GM21447 (cell line): ENCODE data around the gene GRM4.

ENCODE experiments used
- ATAC-seq: cut with Tn5 transposase; IDR thresholded peaks from one replicate; pipeline ENCODE4 v1.9.1; 2021; ENCODE audit not compliant: unreplicated experiment

GRM4 gene

DNA sequence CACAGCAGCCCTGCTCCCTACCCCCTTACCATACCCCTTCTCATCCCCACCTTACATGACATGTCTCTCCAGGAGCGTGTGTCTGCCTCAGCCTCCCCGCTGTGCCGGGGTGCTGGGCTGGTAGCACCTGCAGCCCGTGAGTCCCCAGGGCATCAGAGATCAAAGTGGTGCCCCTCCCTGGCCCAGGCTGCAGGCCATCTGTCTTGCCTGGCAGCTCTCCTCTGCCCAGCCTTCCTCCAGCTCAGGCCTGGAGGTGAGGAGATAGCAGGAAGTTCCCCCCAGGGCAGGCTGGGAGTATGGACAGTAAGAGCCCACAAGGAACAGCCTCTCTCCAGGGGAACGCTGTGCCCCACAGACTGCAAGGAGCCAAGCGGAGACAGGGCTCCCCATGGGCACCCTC, 35.3 kb downstream of the GRM4 start:
- ATAC-seq = no peak

DNA sequence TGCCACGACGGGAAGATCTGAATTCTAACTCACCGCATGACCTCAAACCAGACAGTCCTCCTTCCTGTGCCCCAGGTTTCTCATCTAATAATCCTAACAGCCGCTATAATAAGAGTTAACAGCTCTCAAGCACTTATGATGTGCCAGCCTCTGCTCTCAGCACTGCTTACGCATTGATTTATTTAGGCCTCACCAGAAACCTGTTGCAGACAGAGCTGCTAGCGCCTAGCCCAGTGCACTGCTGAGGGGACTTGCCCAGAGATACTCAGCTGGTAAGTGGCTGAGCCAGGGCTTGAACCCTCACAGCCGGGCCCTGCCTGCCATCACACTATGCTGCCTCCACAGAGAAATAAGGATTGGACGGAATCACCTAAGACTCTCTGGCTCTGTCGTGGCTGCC, 37.7 kb downstream of the GRM4 start:
- ATAC-seq = no peak

DNA sequence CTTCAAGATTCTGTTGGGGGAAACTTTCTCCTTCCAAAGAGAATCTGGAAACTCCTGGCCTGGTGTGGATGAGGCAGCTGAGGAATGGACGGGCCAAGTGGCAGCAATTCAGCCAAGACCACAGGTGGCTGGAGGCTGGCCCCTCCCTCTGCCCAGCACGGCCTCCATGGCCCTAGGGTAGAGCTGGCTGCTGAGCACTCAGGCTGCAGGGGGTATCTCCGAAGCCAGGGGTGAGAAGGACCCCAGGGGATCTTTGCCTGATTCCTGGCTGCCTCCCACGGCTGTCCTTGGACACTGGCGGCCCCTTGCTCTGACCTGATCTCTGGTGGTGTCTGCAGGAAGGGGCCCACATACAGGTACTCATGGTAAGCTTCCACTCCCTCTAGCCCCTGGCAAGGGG, 39.0 kb downstream of the GRM4 start:
- no peak for ATAC-seq

DNA sequence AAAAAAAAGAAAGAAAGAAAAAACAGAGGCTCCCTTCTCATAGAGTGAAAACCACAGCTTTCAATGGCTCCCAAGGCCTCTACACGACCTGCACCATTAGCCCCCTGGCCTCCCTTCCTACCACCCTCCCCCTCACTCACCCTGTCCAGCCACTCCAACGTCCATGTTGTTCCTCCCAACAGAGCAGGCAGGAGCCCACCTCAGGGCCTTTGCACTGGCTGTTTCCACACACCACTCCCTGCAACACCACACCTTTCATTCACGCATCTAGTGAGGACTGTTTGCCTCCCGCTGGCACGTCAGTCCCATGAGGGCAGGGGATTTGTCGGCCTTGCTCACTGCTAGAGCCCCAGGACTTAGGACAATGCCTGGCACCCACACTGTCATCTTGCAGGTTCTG, 39.5 kb downstream of the GRM4 start:
- no peak for ATAC-seq

DNA sequence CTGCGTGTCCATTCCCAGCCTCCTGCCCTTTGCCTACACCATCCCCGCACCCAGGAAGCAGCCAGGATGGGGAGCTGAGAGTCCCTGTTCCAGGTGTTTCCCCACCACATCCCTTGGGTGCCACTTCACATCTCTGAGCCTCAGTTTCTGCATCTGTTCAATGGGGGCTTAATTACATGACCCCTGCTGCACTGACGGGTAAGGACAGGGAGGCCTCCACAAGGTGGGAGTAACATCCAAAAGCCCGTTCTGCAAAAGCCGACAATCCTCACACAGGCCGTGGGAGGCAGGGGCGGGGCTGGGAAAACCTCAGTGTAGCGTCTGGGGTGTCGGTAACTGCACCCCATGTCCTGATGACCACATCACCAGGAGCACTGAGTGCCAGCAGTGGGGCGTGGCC, 41.3 kb downstream of the GRM4 start:
- ATAC-seq = no peak

DNA sequence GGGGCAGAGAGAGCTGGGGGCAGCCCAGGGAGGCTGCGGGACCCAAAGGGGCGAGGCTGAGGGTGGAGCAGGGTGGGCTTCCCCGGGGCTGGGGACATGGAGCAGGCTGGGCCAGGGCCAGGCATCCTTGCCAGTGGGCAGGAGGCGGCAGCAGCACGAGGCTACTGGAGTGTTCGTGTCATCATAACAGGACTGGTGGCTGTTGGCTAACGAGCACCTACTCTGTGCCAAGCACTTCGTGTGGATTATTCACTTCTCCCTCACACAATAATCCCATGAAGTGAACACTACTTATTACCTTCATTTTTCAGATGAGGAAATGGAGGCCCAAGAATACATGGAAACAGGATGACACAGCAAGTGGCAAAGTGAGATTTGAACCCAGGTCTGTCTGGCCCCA, 41.7 kb downstream of the GRM4 start:
- ATAC-seq = no peak

DNA sequence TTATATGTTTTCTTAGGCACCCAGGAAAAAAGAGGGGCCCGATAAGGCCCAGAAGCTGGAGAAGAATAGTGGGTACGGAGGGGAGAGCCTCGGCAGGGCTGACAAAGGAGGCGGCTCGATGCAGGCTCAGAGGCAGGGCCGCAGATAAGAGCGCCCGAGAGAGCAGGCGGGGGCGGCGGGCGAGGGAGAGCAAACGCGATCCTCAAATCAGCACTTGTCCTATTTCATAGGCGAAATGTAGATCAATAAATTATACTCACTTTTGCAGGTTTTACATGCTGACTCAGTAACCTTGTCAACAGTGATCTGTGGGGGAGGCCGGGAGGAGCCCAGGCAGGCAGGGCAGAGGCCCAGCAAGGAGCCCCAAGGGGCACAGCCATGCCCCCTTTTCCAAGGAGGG, 42.6 kb downstream of the GRM4 start:
- no peak for ATAC-seq

DNA sequence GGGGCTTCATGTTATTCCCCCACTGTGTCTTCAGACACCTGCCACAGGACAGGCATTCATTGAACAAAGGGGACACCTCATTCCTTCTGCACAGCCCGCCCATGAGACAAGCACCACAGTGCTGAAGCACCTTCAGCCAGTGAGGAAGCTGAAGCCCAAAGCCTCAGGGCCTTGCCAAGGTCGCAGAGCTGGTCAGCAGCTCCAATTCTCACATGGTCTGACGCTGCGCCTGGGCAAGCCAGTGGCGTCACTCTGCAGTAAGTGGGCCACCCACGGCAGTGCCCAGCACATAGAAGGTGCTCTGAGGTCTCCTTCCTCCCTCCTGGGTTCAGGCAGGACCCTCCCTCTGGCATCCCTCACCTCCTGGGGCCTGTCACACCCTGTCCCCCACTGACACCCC, 43.2 kb downstream of the GRM4 start:
- ATAC-seq = no peak

DNA sequence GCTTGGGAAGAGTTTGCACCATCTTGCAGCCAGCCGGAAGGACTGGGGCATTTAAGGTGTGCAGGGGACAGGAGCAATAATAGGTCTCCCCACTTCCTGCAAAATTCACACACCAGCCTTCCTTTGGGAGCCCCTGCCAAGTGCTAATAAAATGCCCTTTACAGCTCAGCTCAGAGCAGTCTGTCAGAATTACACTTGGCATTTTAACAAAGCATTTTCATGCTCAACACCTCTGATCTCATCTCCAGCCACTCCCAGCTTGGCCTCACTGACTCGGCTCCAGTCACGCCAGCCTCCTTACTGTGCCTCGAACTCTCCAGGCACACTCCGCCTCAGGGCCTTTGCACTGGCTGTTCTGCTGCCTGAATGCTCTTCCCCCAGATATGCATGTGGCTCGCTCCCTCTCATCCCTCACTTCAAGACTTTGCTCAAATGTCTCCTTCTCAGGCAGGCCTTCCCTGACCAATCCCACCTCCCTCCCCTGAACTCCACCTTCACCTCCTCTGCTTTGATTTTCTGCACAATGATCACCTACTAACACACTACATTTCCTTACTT, 43.7 kb downstream of the GRM4 start:
- no peak for ATAC-seq

DNA sequence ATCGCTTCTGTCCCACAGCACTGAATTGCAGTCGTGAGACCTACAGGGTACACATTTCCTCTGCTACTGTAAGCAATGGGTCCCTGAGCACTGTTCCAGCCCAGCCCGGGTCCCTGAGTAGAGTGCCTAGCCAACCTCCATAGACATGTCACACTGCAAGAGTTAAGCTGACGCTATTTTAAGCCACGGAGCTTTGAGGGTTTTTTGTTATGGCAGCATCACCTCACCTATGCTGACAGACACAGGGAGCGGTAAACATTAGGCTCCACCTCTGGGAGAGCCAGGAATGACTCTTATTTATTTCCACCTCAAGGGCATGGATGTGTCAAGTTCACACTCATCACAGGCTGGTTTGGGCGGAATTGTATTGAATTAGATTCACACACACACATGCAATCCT, 45.1 kb downstream of the GRM4 start:
- ATAC-seq = no peak

DNA sequence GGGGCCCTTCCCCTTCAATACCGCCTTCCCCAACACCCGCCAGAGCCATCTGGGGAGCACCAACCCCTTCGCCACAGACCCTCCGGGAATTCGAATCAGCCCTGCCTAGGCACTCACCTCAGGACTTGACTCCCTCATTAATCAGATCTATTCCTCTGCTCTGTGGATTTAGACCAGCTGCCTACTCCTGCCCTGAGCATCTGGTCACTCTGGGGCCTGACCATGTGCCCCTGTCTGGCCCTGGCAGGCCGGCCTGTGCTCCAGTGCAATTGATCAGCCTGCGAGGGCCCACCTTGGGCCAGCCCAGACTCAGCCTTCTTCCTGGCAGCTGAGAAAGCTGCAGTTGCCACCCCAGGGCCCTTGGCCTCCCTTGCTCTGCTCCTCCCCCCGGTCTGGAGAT, 46.0 kb downstream of the GRM4 start:
- no peak for ATAC-seq

DNA sequence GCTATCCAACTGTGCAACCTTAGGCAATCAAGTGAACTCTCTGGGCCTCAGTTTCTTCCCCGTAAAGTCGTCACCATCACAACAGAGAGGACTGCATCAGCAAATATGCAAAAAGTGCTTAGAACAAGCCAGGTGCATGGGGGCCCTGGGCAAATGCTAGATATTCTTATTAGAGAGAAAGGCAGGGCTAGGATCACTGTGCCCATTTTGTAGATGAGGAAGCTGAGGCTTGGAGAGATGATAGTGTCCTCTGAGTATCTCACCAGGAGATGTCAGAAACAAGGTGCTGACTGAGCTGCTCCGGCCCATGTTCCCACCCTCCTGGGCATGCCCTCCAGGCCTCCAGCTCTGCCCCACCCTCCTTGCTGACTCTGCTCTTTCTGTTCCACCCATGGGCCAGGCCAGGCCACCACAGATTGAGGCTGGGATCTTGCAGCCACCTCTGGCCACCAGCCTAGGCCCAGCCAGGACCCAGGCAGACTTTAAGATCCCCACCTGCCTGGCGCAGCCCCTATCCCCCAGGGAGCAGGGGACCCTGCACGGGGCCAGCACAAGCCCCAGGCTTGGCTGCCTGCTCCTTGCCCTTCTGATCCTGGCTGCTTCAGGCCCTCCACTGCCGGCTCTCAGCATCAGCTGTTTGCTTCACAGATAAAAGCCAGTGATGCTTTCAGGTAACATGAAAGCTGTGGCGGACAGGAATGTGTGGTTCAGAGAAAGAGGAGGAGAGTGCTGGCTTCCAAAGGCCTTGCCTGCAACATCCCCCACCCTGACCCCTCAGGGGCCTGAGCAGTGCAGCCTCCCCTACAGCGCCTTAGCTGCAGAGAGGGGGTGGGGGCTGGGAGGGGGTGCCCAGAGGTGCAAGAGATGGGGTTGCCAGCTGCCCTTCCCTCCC, 47.6 kb downstream of the GRM4 start:
- no peak for ATAC-seq

DNA sequence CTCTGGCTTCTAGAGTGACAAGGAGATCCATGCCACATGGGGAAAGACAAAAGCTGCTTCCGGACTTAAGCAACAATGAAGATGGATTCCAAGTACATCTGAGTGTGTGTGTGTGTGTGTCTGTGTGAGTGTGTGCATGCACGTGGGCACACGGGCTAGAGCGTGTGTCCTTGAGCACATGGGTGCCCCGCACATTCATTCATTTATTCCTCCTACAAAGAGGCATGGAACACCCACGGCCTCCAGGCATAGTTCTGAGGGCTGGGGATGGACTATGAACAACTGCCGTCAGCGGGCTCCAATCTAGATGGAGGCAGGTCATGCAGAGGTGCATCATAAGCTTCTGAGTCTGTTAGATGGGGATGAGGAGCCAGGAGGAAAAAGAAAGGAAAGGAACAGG, 49.1 kb downstream of the GRM4 start:
- ATAC-seq = no peak

DNA sequence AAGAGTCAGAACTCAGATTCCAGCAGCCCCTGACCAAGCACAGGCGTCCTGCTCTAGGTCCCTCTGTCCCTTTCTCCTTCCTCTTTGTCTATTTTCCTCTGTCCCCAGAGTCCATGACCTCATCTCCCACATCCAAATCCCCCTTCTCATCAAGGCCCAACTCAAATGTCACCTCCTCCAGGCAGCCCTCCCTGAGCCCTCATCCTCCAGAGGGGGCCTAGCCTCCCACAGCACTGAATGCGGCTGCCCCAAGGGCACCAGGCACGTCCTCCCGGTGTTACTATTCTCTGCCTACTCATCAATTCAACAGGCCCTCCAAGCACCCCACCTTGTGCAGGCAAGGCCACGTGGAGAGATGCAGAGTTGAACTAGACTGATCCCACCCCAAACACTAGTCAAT, 49.7 kb downstream of the GRM4 start:
- ATAC-seq = no peak

DNA sequence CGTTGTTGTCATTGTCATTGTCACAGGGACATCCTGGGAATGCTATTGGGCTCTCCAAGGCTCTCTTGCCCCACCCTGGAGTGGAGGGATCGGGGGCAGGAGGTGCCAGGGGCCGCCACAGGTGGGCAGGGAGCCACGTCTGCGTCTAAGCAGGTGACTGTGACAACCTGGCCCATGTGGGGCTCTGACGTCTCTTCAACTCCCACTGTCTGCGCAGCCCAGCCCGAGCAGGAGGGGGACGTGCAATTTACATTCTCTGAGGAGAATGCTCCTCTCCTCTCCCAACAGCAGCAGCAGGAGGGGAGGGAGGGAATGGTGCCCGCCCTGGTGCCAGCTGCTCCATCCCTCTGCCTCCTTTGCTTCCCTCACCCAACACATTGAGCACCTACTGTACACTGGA, 50.1 kb downstream of the GRM4 start:
- no peak for ATAC-seq

DNA sequence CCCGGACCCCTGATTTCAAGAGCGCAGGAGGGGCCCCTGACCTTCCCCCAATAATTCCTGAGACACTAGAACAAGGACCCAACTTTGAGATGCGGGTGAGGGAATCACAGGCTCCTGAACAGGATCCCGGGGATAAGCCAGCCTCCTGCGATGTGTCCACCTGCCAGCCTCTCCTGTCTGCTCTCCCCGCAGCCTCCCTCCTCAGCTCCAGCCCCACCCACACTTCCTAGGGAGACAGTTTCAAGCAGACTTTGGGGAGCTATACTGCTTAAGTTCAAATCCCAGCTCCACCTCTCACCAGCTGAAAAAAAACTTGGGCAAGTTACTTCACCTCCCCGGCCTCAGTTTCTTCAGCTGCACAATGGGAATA, 50.8 kb downstream of the GRM4 start:
- no peak for ATAC-seq

DNA sequence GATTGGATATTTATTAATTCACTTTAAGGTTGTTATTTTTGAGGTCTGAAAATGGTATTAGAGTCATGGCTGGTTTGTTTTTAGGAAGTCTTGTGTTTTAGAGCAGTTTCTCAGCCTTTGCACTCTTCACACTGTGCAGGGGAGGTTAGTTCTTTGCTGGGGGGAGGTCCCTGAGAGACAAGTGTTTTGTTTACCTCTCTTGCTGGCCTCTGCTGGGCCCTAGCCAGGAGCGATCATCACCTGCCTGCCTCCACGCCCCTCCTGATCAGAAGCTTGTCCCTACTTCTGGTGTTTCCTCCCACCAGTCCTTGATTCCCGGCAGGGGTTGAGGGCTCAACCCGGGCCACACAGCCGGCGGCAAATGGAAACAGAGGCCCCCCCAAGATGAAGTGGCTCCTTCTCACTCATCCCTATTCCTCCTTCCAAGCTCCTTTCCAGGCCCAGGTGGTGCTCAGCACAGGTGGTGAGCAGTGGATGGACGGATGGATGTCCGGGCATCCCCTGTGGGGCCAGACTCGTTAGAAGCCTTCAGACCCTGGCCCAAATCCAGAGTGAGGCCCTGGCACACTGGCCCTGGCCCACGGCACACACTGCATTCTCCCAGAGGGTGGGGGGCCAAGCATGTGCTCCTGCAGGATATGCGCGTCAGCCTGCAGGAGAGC, 51.3 kb downstream of the GRM4 start:
- ATAC-seq = no peak

DNA sequence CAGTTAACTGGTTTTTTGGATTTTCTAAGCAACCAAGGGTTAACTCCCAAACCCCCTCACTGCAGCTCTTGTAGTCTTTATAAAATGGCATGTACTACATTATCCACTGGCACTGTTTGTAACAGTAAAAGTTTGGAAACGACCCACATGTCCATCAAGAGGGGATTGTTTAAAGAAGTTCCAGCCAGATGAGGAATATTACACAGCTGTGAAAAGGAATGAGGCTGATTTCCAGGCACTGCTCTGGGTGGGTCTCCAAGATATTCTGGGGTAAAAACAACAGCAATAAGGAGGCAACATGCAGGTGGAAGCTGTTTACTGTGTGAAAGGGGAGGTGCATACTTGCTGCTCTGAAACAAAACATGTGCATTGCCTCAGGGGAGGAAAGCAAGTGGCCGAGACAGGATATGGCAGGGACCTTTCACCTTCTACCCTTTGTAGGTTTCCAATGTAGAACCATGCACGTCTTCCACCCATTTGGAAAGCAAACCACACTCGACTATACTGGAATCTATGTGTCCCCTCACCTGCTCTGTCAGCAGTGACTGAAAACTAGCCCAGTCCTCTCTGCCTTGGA, 51.9 kb downstream of the GRM4 start:
- no peak for ATAC-seq

DNA sequence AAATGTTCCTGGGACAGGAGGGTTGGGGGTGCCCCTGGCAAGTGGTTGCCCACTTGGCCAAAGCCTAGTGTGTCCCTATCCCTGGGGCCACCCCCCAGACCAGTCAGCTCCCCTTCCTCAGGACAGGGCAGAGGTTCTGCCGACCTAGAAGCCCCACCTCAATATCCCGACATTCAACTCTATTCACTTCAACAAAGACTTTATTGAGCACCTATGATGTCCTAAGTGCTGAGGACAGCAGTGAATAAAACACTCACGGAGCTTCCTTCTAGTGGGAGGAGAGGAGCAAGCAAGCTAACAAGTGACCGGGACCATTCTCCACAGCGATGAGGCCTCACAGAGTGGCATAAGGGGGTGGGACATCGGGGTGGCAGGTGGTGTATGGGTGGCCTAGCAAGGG, 52.7 kb downstream of the GRM4 start:
- ATAC-seq = no peak

DNA sequence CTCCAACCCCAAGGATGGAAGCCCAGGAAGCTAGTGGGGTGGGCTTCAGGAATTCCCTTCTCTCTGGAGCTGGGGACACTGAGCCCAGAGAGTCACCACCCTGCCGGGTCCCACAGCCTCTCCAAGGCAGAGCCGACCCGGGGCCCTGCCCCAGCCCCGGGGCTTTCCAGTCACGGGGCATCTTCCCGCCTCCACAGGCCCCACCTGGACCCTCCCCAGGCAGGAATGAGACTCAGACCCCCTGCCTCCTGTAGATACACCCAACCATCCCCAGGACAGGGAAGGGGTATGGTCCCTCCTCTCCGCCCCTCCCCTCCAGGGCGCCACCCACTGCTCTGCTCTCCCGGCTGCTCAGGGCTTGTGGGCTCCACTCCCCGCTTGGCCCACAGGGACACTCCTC, 53.3 kb downstream of the GRM4 start:
- ATAC-seq = no peak

DNA sequence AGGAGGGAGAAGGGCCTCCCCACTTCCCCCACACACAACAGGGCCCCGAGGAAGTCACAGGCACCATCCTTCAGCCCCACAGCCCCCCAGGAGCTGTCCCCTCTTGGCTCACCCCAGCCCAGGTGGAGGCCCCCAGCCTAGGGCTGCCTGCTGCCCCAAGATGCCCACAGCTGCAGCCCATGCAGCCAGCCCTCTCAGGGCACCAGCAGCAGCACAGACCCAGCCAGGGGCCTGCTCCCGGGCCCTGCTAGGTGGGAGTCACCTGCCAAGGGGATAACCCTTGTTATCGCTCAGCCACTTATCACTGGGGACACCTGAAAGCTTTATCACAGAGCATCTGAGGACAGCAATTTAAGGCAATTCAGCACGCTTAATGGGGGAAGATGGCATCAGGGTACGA, 55.0 kb downstream of the GRM4 start:
- ATAC-seq = no peak

DNA sequence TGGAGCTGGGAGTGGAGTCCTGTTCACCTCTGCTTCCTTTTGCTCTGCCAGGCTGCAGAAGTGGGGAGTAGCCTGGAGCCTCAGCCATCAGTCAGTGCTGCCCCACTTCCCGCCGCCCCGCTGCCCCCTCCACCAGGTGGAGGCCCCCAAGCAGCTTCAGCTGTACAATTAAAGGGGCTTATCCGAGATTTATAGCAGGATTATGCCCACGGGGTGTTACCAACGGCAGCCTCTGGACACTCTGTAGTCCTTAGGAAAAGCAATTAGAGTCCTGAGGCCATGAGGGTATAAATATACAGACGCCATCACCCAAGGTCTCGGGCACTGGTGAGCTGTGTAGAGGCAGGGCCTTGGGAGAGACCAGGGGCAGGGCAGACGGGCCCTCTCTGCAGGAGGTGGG, 55.4 kb downstream of the GRM4 start:
- ATAC-seq = no peak
